SK-N-SH (cell line): Measurements from ENCODE around the gene WRAP73. TPM values are rescaled to one million over a fixed set of nuclear protein-coding genes. Genes with fewer than 3 reads are reported as not detected.
A peak's percentile ranks its signal among the peaks of the same experiment; 100 is the strongest.

Experiments used
- CTCF ChIA-PET: fragments of 300-600, 350-600 bp; formaldehyde crosslinking; extraction: SDS; loops from one replicate; lab custom pipeline; 2021; lab: Yijun Ruan, JAX
- POLR2A ChIA-PET: fragments of 350-600 bp; sonication (Branson Sonifier 250); formaldehyde crosslinking; extraction: SDS; loops from one replicate; lab custom pipeline; 2020; ENCODE audit warnings: antibody characterized with exemption, inconsistent platforms; lab: Yijun Ruan, JAX
- DNase-seq: peaks from one replicate; pipeline ENCODE4 v3.0.0; 2012
- H2AFZ ChIP-seq: fragments of 200-600 bp; sonication (generic); 2 replicates; pipeline ENCODE4 v1.8.1; 2016; ENCODE audit warnings: antibody characterized with exemption, mild to moderate bottlenecking, low read depth
- H3F3A ChIP-seq: fragments of 200-600 bp; sonication (generic); replicated peaks from 2 replicates; pipeline ENCODE3; 2016; ENCODE audit warnings: antibody characterized with exemption, mild to moderate bottlenecking; ENCODE audit not compliant: insufficient read depth
- H3K27ac ChIP-seq, 2 experiments: fragments of 200-500 bp in 1 of 2; fragments of 200-600 bp in 1 of 2; sonication (Bioruptor generic) in 1 of 2; sonication (generic), shearing (Covaris generic) in 1 of 2; 2 replicates each; pipeline versions ENCODE4 v1.5.1 to v1.6.1; 2014 to 2016; ENCODE audit warnings: low read depth in 2 of 2, inconsistent platforms in 1 of 2, low read length in 1 of 2, mild to moderate bottlenecking in 1 of 2, mixed read lengths in 1 of 2
- H3K27me3 ChIP-seq: fragments of 200-600 bp; sonication (generic), shearing (Covaris generic); 2 replicates; pipeline ENCODE4 v1.6.1; 2016; ENCODE audit warnings: mixed run types; ENCODE audit not compliant: insufficient read depth
- H3K36me3 ChIP-seq, 2 experiments: fragments of 200-500 bp in 1 of 2; fragments of 200-600 bp in 1 of 2; sonication (Bioruptor generic) in 1 of 2; sonication (generic) in 1 of 2; replicated peaks in 1 of 2; 2 replicates each; pipeline versions ENCODE3 to v1.5.1; 2014 to 2016; ENCODE audit warnings: low read length in 1 of 2, mild to moderate bottlenecking in 1 of 2; ENCODE audit not compliant: insufficient read depth in 2 of 2, control insufficient read depth in 1 of 2
- H3K4me1 ChIP-seq, 2 experiments: fragments of 200-500 bp in 1 of 2; fragments of 200-600 bp in 1 of 2; sonication (Bioruptor generic) in 1 of 2; sonication (generic), shearing (Covaris generic) in 1 of 2; 2 replicates each; pipeline versions ENCODE4 v1.5.1 to v1.6.1; 2014 to 2016; ENCODE audit warnings: low read depth in 1 of 2, low read length in 1 of 2, mixed run types in 1 of 2; ENCODE audit not compliant: insufficient read depth in 2 of 2, control insufficient read depth in 1 of 2
- H3K4me2 ChIP-seq: fragments of 200-600 bp; sonication (generic), shearing (Covaris generic); 2 replicates; pipeline ENCODE4 v1.6.1; 2017; ENCODE audit warnings: mixed run types
- H3K4me3 ChIP-seq, 2 experiments: fragments of 200-500 bp in 1 of 2; fragments of 200-600 bp in 1 of 2; sonication (Bioruptor generic) in 1 of 2; sonication (generic), shearing (Covaris generic) in 1 of 2; 2 replicates each; pipeline versions ENCODE4 v1.5.1 to v1.8.1; 2014 to 2016; ENCODE audit warnings: low read depth in 2 of 2, inconsistent platforms in 1 of 2, low read length in 1 of 2, mild to moderate bottlenecking in 1 of 2, mixed read lengths in 1 of 2, moderate library complexity in 1 of 2
- H3K79me2 ChIP-seq: fragments of 200-600 bp; sonication (generic); 2 replicates; pipeline ENCODE4 v1.8.1; 2017; ENCODE audit warnings: mild to moderate bottlenecking; ENCODE audit not compliant: insufficient read depth
- H3K9ac ChIP-seq: fragments of 200-600 bp; sonication (generic); 2 replicates; pipeline ENCODE4 v1.6.1; 2017; ENCODE audit warnings: mixed run types
- H3K9me2 ChIP-seq: fragments of 200-600 bp; sonication (generic); 2 replicates; pipeline ENCODE4 v1.6.1; 2017; ENCODE audit warnings: mixed run types
- H3K9me3 ChIP-seq: fragments of 200-600 bp; sonication (generic); 2 replicates; pipeline ENCODE4 v1.6.1; 2017; ENCODE audit warnings: mixed run types, mild to moderate bottlenecking, moderate library complexity
- H4K20me1 ChIP-seq: fragments of 200-600 bp; sonication (generic); 2 replicates; pipeline ENCODE4 v1.6.1; 2017; ENCODE audit warnings: mild to moderate bottlenecking, mixed run types; ENCODE audit not compliant: insufficient read depth
- CHD2 ChIP-seq: fragments of 150-350 bp; IDR thresholded peaks from 2 replicates; pipeline ENCODE4 v1.6.1; 2018; ENCODE audit warnings: low read length; ENCODE audit not compliant: partially characterized antibody
- EP300 ChIP-seq, 2 experiments: IDR thresholded peaks; 2 replicates each; pipeline versions ENCODE4 v1.4.0 to v1.6.1; 2012; ENCODE audit warnings: borderline replicate concordance in 1 of 2, low read depth in 1 of 2, low read length in 1 of 2
- IRF3 ChIP-seq: fragments of 150-350 bp; IDR thresholded peaks from 2 replicates; pipeline ENCODE4 v1.6.1; 2016; ENCODE audit warnings: mild to moderate bottlenecking, low read depth, low read length
- JUND ChIP-seq: IDR thresholded peaks from 2 replicates; pipeline ENCODE4 v1.4.0; 2012
- MXI1 ChIP-seq: IDR thresholded peaks from 2 replicates; pipeline ENCODE4 v1.6.1; 2012; ENCODE audit warnings: mild to moderate bottlenecking, low read depth, low read length, improper control_type of control experiment
- NRF1 ChIP-seq: IDR thresholded peaks from 2 replicates; pipeline ENCODE4 v1.6.1; 2012; ENCODE audit warnings: low read depth, mild to moderate bottlenecking, low read length
- SMC3 ChIP-seq: IDR thresholded peaks from 2 replicates; pipeline ENCODE4 v1.6.1; 2012; ENCODE audit warnings: low read depth, low read length, improper control_type of control experiment
- WGBS: methylation state at CpG from one replicate; pipeline ENCODE4 v1.1.6; 2017; ENCODE audit warnings: low lambda C conversion rate; 5-methylcytosine and 5-hydroxymethylcytosine counted together
- polyA plus RNA-seq, 3 experiments: library from polyadenylated mRNA; depleted of rRNA; stranded (reverse); fragments of >200 nt; gene quantifications; 2 replicates each; pipeline ENCODE4 v1.2.3, GENCODE V29; 2012

Gene WRAP73
- polyA plus RNA-seq, 1 of the 3 experiments (the other 2 are of a cell fraction), result 61.9 TPM

- no peaks in the 10 kb centered on the region for H4K20me1 ChIP-seq
- H3K36me3 ChIP-seq, result peaks cover 9 to 55% of the 10 kb centered on the region in 2 experiments
- no peak overlapping the region for H3K9ac ChIP-seq
- no peaks in the 10 kb centered on the region for H3K9me3 ChIP-seq
- peak; percentile 89 for DNase-seq
- H3K4me1 ChIP-seq, result peaks cover 0 to 31% of the 10 kb centered on the region in 2 experiments; a peak in 2 of 4 replicates
- H3K27ac ChIP-seq, result peak overlapping the region in 1 of 2 experiments; percentile 92; a peak in 2 of 4 replicates
- H3K79me2 ChIP-seq, result peaks cover 12% of the 10 kb centered on the region
- no peaks in the 10 kb centered on the region for H3K27me3 ChIP-seq
- CTCF ChIA-PET, result interaction anchor here (0.9 to 5.2 kb wide), 18 partner anchors 8 to 175 kb away, joined by 3 to 32 read pairs (median 5); partner anchors contain the start of genes ARHGEF16, TP73 and WRAP73
- H3F3A ChIP-seq, result peaks cover 3% of the 10 kb centered on the region
- no peak overlapping the region for H3K4me3 ChIP-seq
- TF ChIP-seq JUND (no peak), EP300 (IDR thresholded peaks at IDR 0.05; ENCODE audit: borderline replicate concordance in 1 of 2, low read depth in 1 of 2, low read length in 1 of 2) (peak in 1 of 2 experiments; percentile 38; a peak in 1 of 4 replicates), MXI1 (peak; percentile 46; the same call in 1 of the 2 replicates), SMC3 (peak; percentile 13; the same call in 1 of the 2 replicates), CHD2 (peak; percentile 91)
- TF ChIP-seq, all 33 proteins: peak for 4
- Histone ChIP-seq H2AFZ (no peak overlapping the region), H3K9me2 (no peaks in the 10 kb centered on the region), H3K4me2 (no peak overlapping the region)
- 60% methylated on average over 10 of the region's 10 CpGs for WGBS
- POLR2A ChIA-PET, result interaction anchor here (1.1 to 2.1 kb wide), 5 partner anchors 10 to 193 kb away, joined by 3 to 6 read pairs (median 4); partner anchors contain the start of gene TP73
Observed at GRCh38 chr1:3628445-3628844, 21.5 kb downstream of the WRAP73 start.

GRCh38 chr1:3627515-3628253 lies 22.2 kb downstream of the WRAP73 start:
- TF ChIP-seq IRF3 (no peak), MXI1 (peak; percentile 10; the same call in 1 of the 2 replicates), NRF1 (no peak)
- Histone ChIP-seq H3K4me3 (no peak overlapping the region), H3K27me3 (no peaks in the 10 kb centered on the region), H3K27ac (peak overlapping the region in 1 of 2 experiments; percentile 92; a peak in 2 of 4 replicates), H3K9ac (no peak overlapping the region), H3K9me3 (no peaks in the 10 kb centered on the region), H3F3A (peaks cover 3% of the 10 kb centered on the region), H3K4me2 (no peak overlapping the region), H3K9me2 (no peaks in the 10 kb centered on the region), H3K36me3 (peaks cover 9 to 48% of the 10 kb centered on the region in 2 experiments), H3K79me2 (peaks cover 16% of the 10 kb centered on the region), H2AFZ (no peak overlapping the region), H3K4me1 (peaks cover 0 to 38% of the 10 kb centered on the region in 2 experiments; a peak in 2 of 4 replicates), H4K20me1 (no peaks in the 10 kb centered on the region)
- DNase-seq, result peak; percentile 84
- 83% methylated on average over 19 of the region's 26 CpGs for WGBS
- ChIA-PET POLR2A (interaction anchor here (1.1 to 2.1 kb wide), 5 partner anchors 11 to 194 kb away, joined by 3 to 6 read pairs (median 4); partner anchors contain the start of gene TP73), CTCF (interaction anchor here (0.8 to 5.2 kb wide), 19 partner anchors 8 to 174 kb away, joined by 3 to 32 read pairs (median 4); partner anchors contain the start of genes ARHGEF16, TP73 and WRAP73)
